AG04450 (cell line): Measurements from ENCODE around the gene MEG3. TPM values are rescaled to one million over a fixed set of nuclear protein-coding genes. Genes with fewer than 3 reads are reported as not detected.

Source experiments
- CTCF ChIA-PET: fragments of 300-600, 350-600 bp; formaldehyde crosslinking; extraction: SDS; loops from one replicate; lab custom pipeline; 2022; ENCODE audit warnings: antibody characterized with exemption, inconsistent platforms; lab: Charles Lee
- POLR2A ChIA-PET: fragments of 350-600 bp; formaldehyde crosslinking; extraction: SDS; loops from one replicate; lab custom pipeline; 2021; ENCODE audit warnings: antibody characterized with exemption, inconsistent platforms; lab: Yijun Ruan, JAX
- DNase-seq: peaks from one replicate; pipeline ENCODE4 v3.0.0-alpha.2; 2011; ENCODE audit warnings: low read depth, low spot score
- H3K27ac ChIP-seq: one replicate; pipeline ENCODE4 v1.5.1; 2012; ENCODE audit warnings: low read depth, low read length, control low read depth
- H3K27me3 ChIP-seq: one replicate; pipeline ENCODE4 v1.6.0; 2012; ENCODE audit warnings: low read length; ENCODE audit not compliant: control insufficient read depth, insufficient read depth
- H3K4me3 ChIP-seq: 2 replicates; pipeline ENCODE4 v1.5.1; 2011; ENCODE audit warnings: mild to moderate bottlenecking, low read depth, low read length, control low read depth
- H3K9me3 ChIP-seq: 2 replicates; pipeline ENCODE4 v1.5.1; 2012; ENCODE audit warnings: low read length; ENCODE audit not compliant: control insufficient read depth, insufficient read depth
- CTCF ChIP-seq: IDR thresholded peaks from 2 replicates; pipeline ENCODE4 v1.5.1; 2011; ENCODE audit warnings: low read depth, low read length, control low read depth, inconsistent platforms
- polyA plus RNA-seq: library from polyadenylated mRNA; depleted of rRNA; stranded (reverse); fragments of >200 nt; gene quantifications from 2 replicates; pipeline ENCODE4 v1.2.3, GENCODE V29; 2011

MEG3 gene
- polyA plus RNA-seq, 1 experiment = 310 TPM

DNA sequence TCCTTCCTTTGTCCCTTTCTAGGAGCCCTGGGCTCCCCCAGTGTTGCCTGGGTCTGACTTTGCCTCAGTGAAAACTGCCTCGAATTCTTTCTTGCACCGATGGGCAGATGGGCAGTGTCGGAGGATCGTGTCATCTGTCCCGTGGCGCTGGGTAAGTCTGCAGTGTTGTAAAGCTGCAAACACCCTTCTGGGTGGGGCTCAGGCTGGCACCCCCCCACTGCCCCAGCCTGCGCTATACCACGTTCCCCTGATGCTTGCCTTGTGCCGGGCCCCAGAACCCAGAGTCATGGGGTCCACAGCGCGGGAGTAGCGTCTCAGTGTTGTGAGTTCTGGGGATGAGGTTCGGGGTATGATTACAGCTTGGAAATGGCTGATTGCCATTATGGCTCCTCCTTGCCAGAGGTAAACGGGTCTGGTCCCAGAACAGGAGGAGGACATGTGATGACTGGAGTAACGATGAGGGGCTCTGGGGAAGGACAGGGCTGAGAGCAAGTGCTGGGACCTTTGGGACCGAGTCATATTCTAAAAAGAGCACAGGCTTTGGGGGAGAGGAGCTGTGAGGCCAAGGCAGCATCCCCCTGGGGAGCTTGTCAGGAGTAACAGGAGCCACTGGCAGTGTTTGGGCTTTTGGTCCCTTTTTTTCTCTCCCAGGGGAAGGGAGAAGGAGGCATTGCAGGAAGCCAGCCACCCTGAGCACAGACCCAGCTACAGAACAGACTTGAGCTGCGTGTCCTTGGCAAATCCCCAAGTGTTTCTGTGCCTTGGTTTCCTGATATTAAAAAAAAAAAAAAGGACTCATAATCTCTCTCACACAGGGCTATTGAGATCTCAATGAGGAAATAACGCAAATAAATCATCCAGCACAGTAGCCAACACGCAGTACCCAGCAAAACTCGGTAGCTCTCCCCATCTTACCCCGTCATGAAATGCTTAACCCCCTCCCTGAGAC is 73.3 kb downstream of the MEG3 start:
- H3K4me3 ChIP-seq = no peak overlapping the region
- no peak for DNase-seq
- H3K27ac ChIP-seq = no peak overlapping the region
- no peak for TF ChIP-seq CTCF
- H3K27me3 ChIP-seq = peaks cover 17% of the 10 kb centered on the region
- POLR2A ChIA-PET = no interaction called here
- peaks cover 8% of the 10 kb centered on the region; the same call in 1 of the 2 replicates for H3K9me3 ChIP-seq
- CTCF ChIA-PET = interaction anchor here (0.6 to 2.0 kb wide), 5 partner anchors 39 to 515 kb away, joined by 3 to 4 read pairs (median 3); no protein-coding TSS in a partner anchor

GRCh38 chr14:100899884-100900771 is 74.2 kb downstream of the MEG3 start:
- peak; percentile 15; the same call in 1 of the 2 replicates for TF ChIP-seq CTCF
- CTCF ChIA-PET = interaction anchor here (0.6 to 2.0 kb wide), 2 partner anchors 474 to 515 kb away, joined by 3 to 4 read pairs; no protein-coding TSS in a partner anchor
- H3K9me3 ChIP-seq = peaks cover 8% of the 10 kb centered on the region; the same call in 1 of the 2 replicates
- no peak for DNase-seq
- H3K27ac ChIP-seq = no peak overlapping the region
- no peak overlapping the region for H3K4me3 ChIP-seq
- peaks cover 22% of the 10 kb centered on the region for H3K27me3 ChIP-seq
- POLR2A ChIA-PET = no interaction called here

DNA sequence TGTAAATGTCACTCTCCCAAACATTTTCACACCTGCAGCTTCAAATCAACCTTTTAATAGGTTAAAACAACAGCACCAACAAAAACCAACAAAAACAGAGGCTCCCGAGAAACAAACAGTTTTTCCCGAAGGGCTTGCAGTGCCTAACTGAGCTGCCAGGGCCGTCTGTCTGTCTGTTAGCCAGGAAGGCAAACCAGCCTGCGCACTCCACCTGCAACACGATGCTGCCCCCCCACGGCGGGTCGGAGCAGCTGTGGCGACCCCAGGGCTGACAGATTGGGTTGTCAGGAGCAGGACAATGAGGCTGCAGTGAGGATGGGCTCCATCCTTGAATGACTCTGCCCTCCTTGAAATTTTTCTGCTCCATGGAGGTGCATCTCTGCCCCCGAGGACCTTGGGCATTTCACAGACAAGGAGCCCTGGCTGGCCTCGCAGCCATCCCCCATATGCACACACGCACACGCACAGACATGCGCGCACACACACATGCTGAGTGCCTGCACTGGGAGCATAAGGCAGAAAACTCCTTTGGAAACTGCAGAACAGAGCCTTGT is 75.0 kb downstream of the MEG3 start:
- Histone ChIP-seq H3K27me3 (peaks cover 22% of the 10 kb centered on the region), H3K27ac (no peak overlapping the region), H3K9me3 (peaks cover 8% of the 10 kb centered on the region; the same call in 1 of the 2 replicates), H3K4me3 (no peak overlapping the region)
- TF ChIP-seq CTCF = peak; percentile 26; the same call in 1 of the 2 replicates
- DNase-seq = no peak
- POLR2A ChIA-PET = no interaction called here
- CTCF ChIA-PET = interaction anchor here (0.9 to 2.0 kb wide), 3 partner anchors 238 to 516 kb away, joined by 3 to 4 read pairs (median 3); no protein-coding TSS in a partner anchor

DNA sequence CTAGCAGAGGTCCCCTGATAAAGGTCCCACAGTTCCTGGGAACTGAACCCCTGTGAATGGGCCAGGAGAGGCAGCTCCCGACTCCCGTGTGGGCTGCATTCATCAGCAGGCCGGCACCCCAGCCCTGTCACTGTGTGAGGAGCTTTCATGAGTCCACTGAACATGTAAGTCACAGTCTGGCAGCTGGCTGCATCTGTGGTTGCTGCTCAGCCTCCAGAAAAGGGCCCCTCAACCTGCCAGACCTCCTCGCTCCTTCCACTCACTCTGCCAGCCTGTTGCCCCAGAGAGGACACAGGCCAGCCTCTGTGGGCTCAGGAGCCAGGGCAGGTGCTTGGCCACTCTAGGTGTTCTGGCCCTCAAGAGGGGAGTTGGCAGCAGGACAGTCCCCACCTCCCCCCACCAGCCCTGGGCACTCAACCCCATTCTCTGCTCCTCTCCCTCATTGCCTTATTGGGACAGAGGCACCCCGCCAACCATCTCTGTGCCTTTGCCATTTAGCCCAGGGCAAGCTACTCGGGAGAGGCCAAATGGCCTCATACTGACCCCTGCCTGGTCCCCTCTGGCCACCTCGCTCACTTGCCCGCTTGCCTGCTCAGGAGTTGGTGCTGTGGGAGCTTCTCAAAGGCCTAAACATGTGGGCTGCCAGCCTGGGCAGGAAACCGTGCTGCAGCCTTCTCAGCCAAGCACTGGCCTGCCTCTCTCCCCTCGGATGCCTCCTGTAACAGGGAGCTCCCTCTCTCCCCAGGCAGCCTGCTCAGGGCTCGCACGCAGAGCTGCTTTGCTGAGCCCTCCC is 75.7 kb downstream of the MEG3 start:
- TF ChIP-seq CTCF = no peak
- H3K27me3 ChIP-seq = peaks cover 22% of the 10 kb centered on the region
- ChIA-PET POLR2A (no interaction called here), CTCF (interaction anchor here (0.9 to 2.0 kb wide), 4 partner anchors 238 to 726 kb away, joined by 3 to 4 read pairs (median 3); no protein-coding TSS in a partner anchor)
- peaks cover 8% of the 10 kb centered on the region; the same call in 1 of the 2 replicates for H3K9me3 ChIP-seq
- DNase-seq = no peak
- no peak overlapping the region for H3K4me3 ChIP-seq
- H3K27ac ChIP-seq = no peak overlapping the region
